Measurements from ENCODE around the gene CRIP1.

CRIP1 gene

DNA sequence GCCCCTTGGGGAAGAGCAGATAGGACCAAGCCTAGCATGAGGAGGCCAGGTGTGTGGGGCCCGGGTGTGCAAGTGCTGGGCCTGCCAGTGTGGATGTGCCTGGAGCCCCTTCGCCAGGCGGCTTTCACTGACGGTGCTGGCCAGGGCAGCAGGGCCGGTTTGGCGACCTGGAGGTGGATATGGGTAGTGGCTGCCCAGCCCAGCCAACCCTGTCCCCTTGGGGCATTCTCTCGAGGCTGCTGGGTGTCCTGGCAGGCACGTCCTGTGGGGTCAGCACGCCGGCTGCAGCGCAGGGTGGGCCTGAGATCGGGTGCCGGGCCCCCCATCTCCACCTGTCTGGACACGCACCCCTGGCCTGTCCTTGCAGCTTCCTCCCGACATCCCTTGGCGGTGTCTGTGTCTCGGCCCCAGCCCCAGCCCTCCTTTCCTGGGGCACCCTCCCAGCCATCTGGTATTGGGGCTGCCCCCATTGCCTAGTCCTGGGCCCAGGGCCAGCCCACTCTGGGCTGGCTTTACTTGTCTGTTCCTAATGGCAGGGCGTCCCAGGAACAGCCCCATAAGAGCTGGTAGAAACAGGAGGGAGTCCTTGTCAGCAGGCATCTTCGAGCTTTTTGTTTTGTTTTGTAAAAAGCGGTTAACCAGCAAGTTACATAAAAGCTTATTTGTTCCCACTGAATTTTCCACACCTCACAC lies 19.3 kb upstream of the CRIP1 start:
- Histone ChIP-seq H3K4me2 (ENCODE audit: low read length, poor library complexity, severe bottlenecking) (no peak overlapping the region), H3K4ac (ENCODE audit: low read depth in 1 of 2, low read length in 2 of 2) (no peak overlapping the region), H3K18ac (ENCODE audit: low read depth in 1 of 2, low read length in 2 of 2) (no peak overlapping the region), H2BK5ac (ENCODE audit: low read depth, low read length, poor library complexity, severe bottlenecking) (no peak overlapping the region), H3K14ac (ENCODE audit: low read length in 2 of 2) (no peak overlapping the region), H2AK5ac (ENCODE audit: low read length, severe bottlenecking) (no peak overlapping the region), H3K4me3 (ENCODE audit: insufficient read depth in 1 of 2, low read depth in 1 of 2, low read length in 2 of 2) (no peak overlapping the region), H2BK15ac (ENCODE audit: low read depth, poor library complexity, severe bottlenecking) (no peak overlapping the region), H3K9me3 (ENCODE audit: control insufficient read depth, low read length) (no peaks in the 10 kb centered on the region), H3K4me1 (ENCODE audit: control insufficient read depth, insufficient read depth, low read depth, low read length) (peaks cover 68% of the 10 kb centered on the region), H4K91ac (ENCODE audit: low read length) (no peak overlapping the region), H4K8ac (ENCODE audit: low read length) (no peak overlapping the region), H3K79me1 (replicated peaks; ENCODE audit: low read length, poor library complexity, severe bottlenecking) (peaks cover 7% of the 10 kb centered on the region), H3K36me3 (ENCODE audit: control insufficient read depth in 1 of 2, insufficient read depth in 2 of 2, low read depth in 1 of 2, low read length in 2 of 2) (peaks cover 42 to 92% of the 10 kb centered on the region in 2 experiments), H2BK120ac (ENCODE audit: low read depth, low read length) (no peak overlapping the region), H2AFZ (ENCODE audit: low read depth, low read length) (no peak overlapping the region), H3K9ac (ENCODE audit: low read length) (no peak overlapping the region), H3K27me3 (ENCODE audit: control insufficient read depth in 1 of 2, insufficient read depth in 1 of 2, low read length in 2 of 2) (no peaks in the 10 kb centered on the region), H2BK12ac (ENCODE audit: low read length in 2 of 2) (no peak overlapping the region), H3K27ac (ENCODE audit: low read length, poor library complexity, severe bottlenecking) (no peak overlapping the region), H3K23ac (ENCODE audit: low read length in 2 of 2) (no peak overlapping the region)
- DNase-seq: no peak
- 98% methylated on average over 20 of the region's 20 CpGs for WGBS

GRCh38 chr14:105467942-105468471 lies 18.7 kb upstream of the CRIP1 start:
- Histone ChIP-seq H2BK120ac (ENCODE audit: low read depth, low read length) (no peak overlapping the region), H3K36me3 (ENCODE audit: control insufficient read depth in 1 of 2, insufficient read depth in 2 of 2, low read depth in 1 of 2, low read length in 2 of 2) (peaks cover 39 to 89% of the 10 kb centered on the region in 2 experiments), H3K79me1 (replicated peaks; ENCODE audit: low read length, poor library complexity, severe bottlenecking) (peaks cover 5% of the 10 kb centered on the region), H3K14ac (ENCODE audit: low read length in 2 of 2) (no peak overlapping the region), H4K8ac (ENCODE audit: low read length) (no peak overlapping the region), H3K4ac (ENCODE audit: low read depth in 1 of 2, low read length in 2 of 2) (no peak overlapping the region), H3K4me1 (ENCODE audit: control insufficient read depth, insufficient read depth, low read depth, low read length) (peaks cover 70% of the 10 kb centered on the region), H3K4me3 (ENCODE audit: insufficient read depth in 1 of 2, low read depth in 1 of 2, low read length in 2 of 2) (no peak overlapping the region), H3K4me2 (ENCODE audit: low read length, poor library complexity, severe bottlenecking) (no peak overlapping the region), H2BK15ac (ENCODE audit: low read depth, poor library complexity, severe bottlenecking) (no peak overlapping the region), H4K91ac (ENCODE audit: low read length) (no peak overlapping the region), H3K23ac (ENCODE audit: low read length in 2 of 2) (no peak overlapping the region), H2BK5ac (ENCODE audit: low read depth, low read length, poor library complexity, severe bottlenecking) (no peak overlapping the region), H3K18ac (ENCODE audit: low read depth in 1 of 2, low read length in 2 of 2) (no peak overlapping the region), H3K9ac (ENCODE audit: low read length) (no peak overlapping the region), H2AK5ac (ENCODE audit: low read length, severe bottlenecking) (no peak overlapping the region), H3K27me3 (ENCODE audit: control insufficient read depth in 1 of 2, insufficient read depth in 1 of 2, low read length in 2 of 2) (no peaks in the 10 kb centered on the region), H2AFZ (ENCODE audit: low read depth, low read length) (no peak overlapping the region), H3K27ac (ENCODE audit: low read length, poor library complexity, severe bottlenecking) (no peak overlapping the region), H2BK12ac (ENCODE audit: low read length in 2 of 2) (no peak overlapping the region), H3K9me3 (ENCODE audit: control insufficient read depth, low read length) (no peaks in the 10 kb centered on the region)
- no peak for DNase-seq
- WGBS: 97% methylated on average over 22 of the region's 22 CpGs

GRCh38 chr14:105468621-105469241 lies 18.0 kb upstream of the CRIP1 start:
- Histone ChIP-seq H3K4me2 (ENCODE audit: low read length, poor library complexity, severe bottlenecking) (no peak overlapping the region), H2BK5ac (ENCODE audit: low read depth, low read length, poor library complexity, severe bottlenecking) (no peak overlapping the region), H3K14ac (ENCODE audit: low read length in 2 of 2) (no peak overlapping the region), H3K4ac (ENCODE audit: low read depth in 1 of 2, low read length in 2 of 2) (no peak overlapping the region), H2AFZ (ENCODE audit: low read depth, low read length) (no peak overlapping the region), H2BK15ac (ENCODE audit: low read depth, poor library complexity, severe bottlenecking) (no peak overlapping the region), H2BK12ac (ENCODE audit: low read length in 2 of 2) (no peak overlapping the region), H4K8ac (ENCODE audit: low read length) (no peak overlapping the region), H3K4me3 (ENCODE audit: insufficient read depth in 1 of 2, low read depth in 1 of 2, low read length in 2 of 2) (no peak overlapping the region), H3K36me3 (ENCODE audit: control insufficient read depth in 1 of 2, insufficient read depth in 2 of 2, low read depth in 1 of 2, low read length in 2 of 2) (peaks cover 31 to 82% of the 10 kb centered on the region in 2 experiments), H3K23ac (ENCODE audit: low read length in 2 of 2) (no peak overlapping the region), H3K4me1 (ENCODE audit: control insufficient read depth, insufficient read depth, low read depth, low read length) (peaks cover 77% of the 10 kb centered on the region), H2BK120ac (ENCODE audit: low read depth, low read length) (no peak overlapping the region), H3K18ac (ENCODE audit: low read depth in 1 of 2, low read length in 2 of 2) (no peak overlapping the region), H3K79me1 (replicated peaks; ENCODE audit: low read length, poor library complexity, severe bottlenecking) (peaks cover 3% of the 10 kb centered on the region), H3K9me3 (ENCODE audit: control insufficient read depth, low read length) (no peaks in the 10 kb centered on the region), H3K9ac (ENCODE audit: low read length) (no peak overlapping the region), H3K27ac (ENCODE audit: low read length, poor library complexity, severe bottlenecking) (no peak overlapping the region), H4K91ac (ENCODE audit: low read length) (no peak overlapping the region), H2AK5ac (ENCODE audit: low read length, severe bottlenecking) (no peak overlapping the region), H3K27me3 (ENCODE audit: control insufficient read depth in 1 of 2, insufficient read depth in 1 of 2, low read length in 2 of 2) (peaks cover 0 to 5% of the 10 kb centered on the region in 2 experiments)
- no peak for DNase-seq
- WGBS: 93% methylated on average over 19 of the region's 19 CpGs

DNA sequence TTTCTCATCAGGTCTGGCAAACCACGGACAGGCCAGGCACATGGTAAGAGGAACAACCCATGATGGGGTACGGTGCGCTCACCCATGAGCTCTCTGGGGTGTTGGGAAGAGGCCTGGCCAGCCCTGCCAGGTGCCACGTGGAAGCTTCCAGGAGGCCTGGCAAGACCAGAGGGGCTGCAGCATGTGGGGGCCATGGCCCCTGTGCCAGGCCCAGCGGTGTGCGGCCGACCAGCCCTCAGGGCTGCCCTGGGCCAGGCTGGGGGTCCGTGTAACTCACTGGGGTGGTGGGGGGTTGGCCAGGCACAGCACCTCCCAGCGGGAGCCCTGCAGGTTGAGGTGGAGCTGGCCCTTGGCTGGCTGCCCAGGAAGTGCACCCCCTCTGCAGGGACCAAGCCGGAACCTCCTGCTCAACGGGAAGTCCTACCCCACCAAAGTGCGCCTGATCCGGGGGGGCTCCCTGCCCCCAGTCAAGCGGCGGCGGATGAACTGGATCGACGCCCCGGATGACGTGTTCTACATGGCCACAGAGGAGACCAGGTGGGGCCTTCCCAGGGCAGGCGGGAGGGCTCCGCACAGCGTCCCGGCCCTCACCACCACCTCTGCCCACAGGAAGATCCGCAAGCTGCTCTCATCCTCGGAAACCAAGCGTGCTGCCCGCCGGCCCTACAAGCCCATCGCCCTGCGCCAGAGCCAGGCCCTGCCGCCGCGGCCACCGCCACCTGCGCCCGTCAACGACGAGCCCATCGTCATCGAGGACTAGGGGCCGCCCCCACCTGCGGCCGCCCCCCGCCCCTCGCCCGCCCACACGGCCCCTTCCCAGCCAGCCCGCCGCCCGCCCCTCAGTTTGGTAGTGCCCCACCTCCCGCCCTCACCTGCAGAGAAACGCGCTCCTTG lies 17.0 kb upstream of the CRIP1 start:
- Histone ChIP-seq H3K27ac (ENCODE audit: low read length, poor library complexity, severe bottlenecking) (no peak overlapping the region), H4K91ac (ENCODE audit: low read length) (no peak overlapping the region), H4K8ac (ENCODE audit: low read length) (no peak overlapping the region), H3K18ac (ENCODE audit: low read depth in 1 of 2, low read length in 2 of 2) (no peak overlapping the region), H3K14ac (ENCODE audit: low read length in 2 of 2) (no peak overlapping the region), H3K79me1 (replicated peaks; ENCODE audit: low read length, poor library complexity, severe bottlenecking) (peaks cover 1% of the 10 kb centered on the region), H3K36me3 (ENCODE audit: control insufficient read depth in 1 of 2, insufficient read depth in 2 of 2, low read depth in 1 of 2, low read length in 2 of 2) (peaks cover 23 to 72% of the 10 kb centered on the region in 2 experiments), H2AFZ (ENCODE audit: low read depth, low read length) (no peak overlapping the region), H3K4me2 (ENCODE audit: low read length, poor library complexity, severe bottlenecking) (no peak overlapping the region), H3K27me3 (ENCODE audit: control insufficient read depth in 1 of 2, insufficient read depth in 1 of 2, low read length in 2 of 2) (peaks cover 0 to 6% of the 10 kb centered on the region in 2 experiments), H3K4me3 (ENCODE audit: insufficient read depth in 1 of 2, low read depth in 1 of 2, low read length in 2 of 2) (no peak overlapping the region), H2BK5ac (ENCODE audit: low read depth, low read length, poor library complexity, severe bottlenecking) (no peak overlapping the region), H2BK12ac (ENCODE audit: low read length in 2 of 2) (no peak overlapping the region), H2AK5ac (ENCODE audit: low read length, severe bottlenecking) (no peak overlapping the region), H3K9ac (ENCODE audit: low read length) (no peak overlapping the region), H3K4me1 (ENCODE audit: control insufficient read depth, insufficient read depth, low read depth, low read length) (peaks cover 79% of the 10 kb centered on the region), H2BK15ac (ENCODE audit: low read depth, poor library complexity, severe bottlenecking) (no peak overlapping the region), H3K9me3 (ENCODE audit: control insufficient read depth, low read length) (no peaks in the 10 kb centered on the region), H3K23ac (ENCODE audit: low read length in 2 of 2) (no peak overlapping the region), H2BK120ac (ENCODE audit: low read depth, low read length) (no peak overlapping the region), H3K4ac (ENCODE audit: low read depth in 1 of 2, low read length in 2 of 2) (no peak overlapping the region)
- no peak for DNase-seq
- 97% methylated on average over 54 of the region's 54 CpGs for WGBS

All from mesenchymal stem cell (in vitro differentiated cells and primary cell).